NK-92 (cell line): ENCODE measurements around the gene MMD.

Experiments
- DNase-seq: peaks from one replicate; lab custom pipeline; 2025; ENCODE audit not compliant: unreplicated experiment; lab: John Stamatoyannopoulos, UW

Gene MMD

GRCh38 chr17:55354010-55354409 is 67.6 kb downstream of the MMD start:
- no peak for DNase-seq

GRCh38 chr17:55351226-55351625 is 70.4 kb downstream of the MMD start:
- no peak for DNase-seq

- no peak for DNase-seq
Observed at GRCh38 chr17:55350825-55351205, 70.8 kb downstream of the MMD start.

GRCh38 chr17:55348749-55349354 is 72.8 kb downstream of the MMD start:
- no peak for DNase-seq

- no peak for DNase-seq
Observed at GRCh38 chr17:55347341-55347740, 74.3 kb downstream of the MMD start.

- DNase-seq = no peak
Observed at GRCh38 chr17:55346658-55347057, 75.0 kb downstream of the MMD start.

GRCh38 chr17:55345132-55345531 is 76.5 kb downstream of the MMD start:
- DNase-seq = no peak

- DNase-seq = no peak
Observed at GRCh38 chr17:55344514-55344997, 77.1 kb downstream of the MMD start.

- DNase-seq = no peak
Observed at GRCh38 chr17:55343900-55344513, 77.6 kb downstream of the MMD start.

- no peak for DNase-seq
Observed at GRCh38 chr17:55342800-55343585, 78.6 kb downstream of the MMD start.
